ENCODE data around the gene TRABD2B. TPM values are rescaled to one million over a fixed set of nuclear protein-coding genes. Genes with fewer than 3 reads are reported as not detected.

The TRABD2B gene
- total RNA-seq, 1 experiment from 2014 or later, result 0.05 TPM

DNA sequence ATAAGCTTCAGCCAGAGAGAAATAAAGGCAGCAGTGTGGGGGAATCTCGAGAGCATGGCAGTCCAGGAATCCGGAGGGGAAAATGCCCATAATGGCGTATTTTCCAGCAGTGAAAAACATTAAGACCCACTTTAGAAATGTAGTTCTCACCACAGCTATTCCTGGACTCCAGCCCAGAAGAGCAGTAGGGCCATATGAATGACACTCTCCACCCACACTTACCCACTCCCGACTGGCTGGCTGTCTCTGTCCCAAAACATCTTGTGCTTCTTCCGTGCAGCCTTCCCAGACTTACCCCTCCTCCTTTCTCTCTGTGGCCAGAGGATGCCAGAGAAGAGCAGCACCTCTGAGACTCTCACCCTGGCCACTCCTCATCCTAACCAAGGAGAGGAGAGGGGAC lies 56.4 kb downstream of the TRABD2B start:
- ATAC-seq (no peak), DNase-seq (ENCODE audit: low read depth, low spot score) (no peak)
- Histone ChIP-seq H3K4me1 (ENCODE audit: control insufficient read depth in 1 of 2, insufficient read depth in 2 of 2, low read length in 2 of 2) (peaks cover 2 to 18% of the 10 kb centered on the region in 2 experiments; a peak in 2 of 4 replicates), H3K36me3 (ENCODE audit: control insufficient read depth in 1 of 2, insufficient read depth in 2 of 2, low read length in 2 of 2) (no peaks in the 10 kb centered on the region), H3K4me2 (ENCODE audit: low read length) (no peak overlapping the region; the same call in 1 of the 2 replicates), H3K27me3 (ENCODE audit: insufficient read depth, low read length) (peaks cover 4% of the 10 kb centered on the region), H3K9ac (ENCODE audit: low read length) (no peak overlapping the region), H4K20me1 (ENCODE audit: insufficient read depth) (no peaks in the 10 kb centered on the region), H2AFZ (ENCODE audit: low read depth, low read length, poor library complexity, severe bottlenecking) (no peak overlapping the region), H3K9me2 (ENCODE audit: insufficient read depth) (no peaks in the 10 kb centered on the region), H3K4me3 (replicated peaks in 1 of 2; ENCODE audit: low read depth in 1 of 2, low read length in 2 of 2) (no peak overlapping the region), H3K79me2 (ENCODE audit: insufficient read depth, low read length) (no peaks in the 10 kb centered on the region), H3K27ac (ENCODE audit: low read depth, low read length) (no peak overlapping the region), H3K9me3 (ENCODE audit: control insufficient read depth in 1 of 2, insufficient read depth in 1 of 2, low read depth in 1 of 2, low read length in 2 of 2) (no peaks in the 10 kb centered on the region)
- POLR2A ChIA-PET, result no interaction called here
- CTCF ChIA-PET, result no interaction called here
- RAD21 ChIA-PET (ENCODE audit: low non-redundant PET in 1 of 2, low total read pairs in 2 of 2, uncharacterized antibody in 2 of 2, unreplicated experiment in 2 of 2), result no interaction called here
- TF ChIP-seq, protein P1, sequence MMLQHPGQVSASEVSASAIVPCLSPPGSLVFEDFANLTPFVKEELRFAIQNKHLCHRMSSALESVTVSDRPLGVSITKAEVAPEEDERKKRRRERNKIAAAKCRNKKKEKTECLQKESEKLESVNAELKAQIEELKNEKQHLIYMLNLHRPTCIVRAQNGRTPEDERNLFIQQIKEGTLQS (IDR thresholded peaks at IDR 0.05), result no peak
- no peak for TF ChIP-seq SRF (IDR thresholded peaks at IDR 0.05; ENCODE audit: low read depth)
- TF ChIP-seq, protein P2, sequence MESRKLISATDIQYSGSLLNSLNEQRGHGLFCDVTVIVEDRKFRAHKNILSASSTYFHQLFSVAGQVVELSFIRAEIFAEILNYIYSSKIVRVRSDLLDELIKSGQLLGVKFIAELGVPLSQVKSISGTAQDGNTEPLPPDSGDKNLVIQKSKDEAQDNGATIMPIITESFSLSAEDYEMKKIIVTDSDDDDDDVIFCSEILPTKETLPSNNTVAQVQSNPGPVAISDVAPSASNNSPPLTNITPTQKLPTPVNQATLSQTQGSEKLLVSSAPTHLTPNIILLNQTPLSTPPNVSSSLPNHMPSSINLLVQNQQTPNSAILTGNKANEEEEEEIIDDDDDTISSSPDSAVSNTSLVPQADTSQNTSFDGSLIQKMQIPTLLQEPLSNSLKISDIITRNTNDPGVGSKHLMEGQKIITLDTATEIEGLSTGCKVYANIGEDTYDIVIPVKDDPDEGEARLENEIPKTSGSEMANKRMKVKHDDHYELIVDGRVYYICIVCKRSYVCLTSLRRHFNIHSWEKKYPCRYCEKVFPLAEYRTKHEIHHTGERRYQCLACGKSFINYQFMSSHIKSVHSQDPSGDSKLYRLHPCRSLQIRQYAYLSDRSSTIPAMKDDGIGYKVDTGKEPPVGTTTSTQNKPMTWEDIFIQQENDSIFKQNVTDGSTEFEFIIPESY (IDR thresholded peaks at IDR 0.05; ENCODE audit: extremely low read depth, insufficient replicate concordance, low read length), result no peak
- TF ChIP-seq POLR2AphosphoS5 (IDR thresholded peaks at IDR 0.05; ENCODE audit: low read depth, low read length), result no peak
- TF ChIP-seq CEBPB (IDR thresholded peaks at IDR 0.05; ENCODE audit: low read depth), result no peak
- TF ChIP-seq ELF1 (IDR thresholded peaks at IDR 0.05; ENCODE audit: borderline replicate concordance, low read depth), result no peak
- no TSS peak for BruUV-seq (replicated peaks)
- intact Hi-C loops (cut with micrococcal nuclease), result no loop called here

DNA sequence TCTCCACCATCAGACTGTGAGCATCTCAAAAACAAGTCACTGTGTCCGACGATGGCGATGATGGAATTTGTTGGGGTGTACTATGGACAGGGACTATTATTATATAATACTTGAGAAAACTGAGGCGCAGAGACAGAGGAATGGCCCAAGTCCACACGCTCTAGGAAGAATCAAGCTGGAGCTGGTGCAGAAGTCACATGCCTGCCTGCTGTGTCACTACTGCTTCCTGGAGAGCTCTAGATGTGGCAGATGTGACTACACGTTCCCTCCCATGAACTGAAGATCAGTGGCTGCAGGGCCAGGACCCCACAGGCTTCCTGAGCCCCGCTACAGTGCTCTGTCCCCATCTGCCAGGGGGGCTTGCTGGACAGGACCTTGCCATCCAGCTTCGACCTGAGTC lies 56.9 kb downstream of the TRABD2B start:
- ChIA-PET CTCF (no interaction called here), POLR2A (no interaction called here), RAD21 (ENCODE audit: low non-redundant PET in 1 of 2, low total read pairs in 2 of 2, uncharacterized antibody in 2 of 2, unreplicated experiment in 2 of 2) (no interaction called here)
- Histone ChIP-seq H3K4me2 (ENCODE audit: low read length) (no peak overlapping the region; the same call in 1 of the 2 replicates), H3K9me3 (ENCODE audit: control insufficient read depth in 1 of 2, insufficient read depth in 1 of 2, low read depth in 1 of 2, low read length in 2 of 2) (no peaks in the 10 kb centered on the region), H3K4me3 (replicated peaks in 1 of 2; ENCODE audit: low read depth in 1 of 2, low read length in 2 of 2) (no peak overlapping the region), H3K27ac (ENCODE audit: low read depth, low read length) (no peak overlapping the region), H4K20me1 (ENCODE audit: insufficient read depth) (no peaks in the 10 kb centered on the region), H3K4me1 (ENCODE audit: control insufficient read depth in 1 of 2, insufficient read depth in 2 of 2, low read length in 2 of 2) (peaks cover 2 to 18% of the 10 kb centered on the region in 2 experiments; a peak in 2 of 4 replicates), H3K9me2 (ENCODE audit: insufficient read depth) (no peaks in the 10 kb centered on the region), H3K27me3 (ENCODE audit: insufficient read depth, low read length) (no peaks in the 10 kb centered on the region; the same call in none of the 2 replicates), H3K79me2 (ENCODE audit: insufficient read depth, low read length) (no peaks in the 10 kb centered on the region), H2AFZ (ENCODE audit: low read depth, low read length, poor library complexity, severe bottlenecking) (no peak overlapping the region), H3K9ac (ENCODE audit: low read length) (no peak overlapping the region), H3K36me3 (ENCODE audit: control insufficient read depth in 1 of 2, insufficient read depth in 2 of 2, low read length in 2 of 2) (no peaks in the 10 kb centered on the region)
- no peak for ATAC-seq
- DNase-seq (ENCODE audit: low read depth, low spot score), result no peak
- no TSS peak for BruUV-seq (replicated peaks)
- intact Hi-C loops (cut with micrococcal nuclease), result no loop called here
- TF ChIP-seq TCF7L2 (IDR thresholded peaks at IDR 0.05; ENCODE audit: borderline replicate concordance, extremely low read depth, insufficient read depth, insufficient read length), result no peak
- no peak for TF ChIP-seq POLR2AphosphoS5 (IDR thresholded peaks at IDR 0.05; ENCODE audit: low read depth, low read length)
- TF ChIP-seq JUND (IDR thresholded peaks at IDR 0.05), result no peak
- no peak for TF ChIP-seq POLR2A (IDR thresholded peaks at IDR 0.05; ENCODE audit: borderline replicate concordance, extremely low read depth, insufficient read depth, insufficient read length)
- TF ChIP-seq SRF (IDR thresholded peaks at IDR 0.05; ENCODE audit: low read depth), result no peak
- TF ChIP-seq FOSL1 (IDR thresholded peaks at IDR 0.05; ENCODE audit: low read depth), result no peak
- TF ChIP-seq EGR1 (IDR thresholded peaks at IDR 0.05; ENCODE audit: low read depth), result no peak
- TF ChIP-seq YY1 (IDR thresholded peaks at IDR 0.05; ENCODE audit: extremely low read depth, insufficient replicate concordance, low read depth, low read length), result no peak
- TF ChIP-seq CEBPB (IDR thresholded peaks at IDR 0.05; ENCODE audit: low read depth), result no peak
- TF ChIP-seq, protein P3, sequence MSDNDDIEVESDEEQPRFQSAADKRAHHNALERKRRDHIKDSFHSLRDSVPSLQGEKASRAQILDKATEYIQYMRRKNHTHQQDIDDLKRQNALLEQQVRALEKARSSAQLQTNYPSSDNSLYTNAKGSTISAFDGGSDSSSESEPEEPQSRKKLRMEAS (IDR thresholded peaks at IDR 0.05), result no peak
- TF ChIP-seq, protein P1 (IDR thresholded peaks at IDR 0.05), result no peak
- TF ChIP-seq RAD21 (IDR thresholded peaks at IDR 0.05; ENCODE audit: low read depth), result no peak
- TF ChIP-seq, protein P2 (IDR thresholded peaks at IDR 0.05; ENCODE audit: extremely low read depth, insufficient replicate concordance, low read length), result no peak
- TF ChIP-seq CBX3 (IDR thresholded peaks at IDR 0.05; ENCODE audit: low read depth), result no peak

Measured in HCT116 (cell line).